Uterus (tissue), 4 donors: ENCODE results near the gene KCNQ1. TPM values are rescaled to one million over a fixed set of nuclear protein-coding genes. Genes with fewer than 3 reads are reported as not detected.
A peak's percentile ranks its signal among the peaks of the same experiment; 100 is the strongest.

ENCODE experiments used
- DNase-seq, 2 donors: peaks; one replicate each; pipeline ENCODE4 v3.0.0-alpha.2; 2019 to 2020
- H3K27ac ChIP-seq, 2 donors: fragments of 200-600 bp; sonication (generic); 1 replicate in 1 of 2; 2 replicates in 1 of 2; pipeline ENCODE4 v1.5.1; 2016 to 2018
- H3K27me3 ChIP-seq, 2 donors: fragments of 200-600 bp; sonication (generic); one replicate each; pipeline ENCODE4 v1.5.1; 2018 to 2019; ENCODE audit warnings: control low read depth in 1 of 2
- H3K36me3 ChIP-seq, 2 donors: fragments of 200-600 bp; sonication (generic); one replicate each; pipeline ENCODE4 v1.5.1; 2019; ENCODE audit warnings: control low read depth in 1 of 2
- H3K4me1 ChIP-seq, 2 donors: fragments of 200-600 bp; sonication (generic); one replicate each; pipeline ENCODE4 v1.5.1; 2018 to 2019; ENCODE audit warnings: control low read depth in 1 of 2
- H3K4me3 ChIP-seq, 2 donors: fragments of 200-600 bp; sonication (generic); 1 replicate in 1 of 2; 2 replicates in 1 of 2; pipeline ENCODE4 v1.5.1; 2018 to 2019; ENCODE audit warnings: mild to moderate bottlenecking in 1 of 2
- H3K9me3 ChIP-seq, 2 donors: fragments of 200-600 bp; sonication (generic); one replicate each; pipeline ENCODE4 v1.5.1; 2019; ENCODE audit warnings: control low read depth in 1 of 2
- CTCF ChIP-seq, 4 experiments: fragments of 200-600 bp in 2 of 4; fragments of 450-650 bp in 2 of 4; sonication (generic) in 2 of 4; IDR thresholded peaks; one replicate each; pipeline ENCODE4 v1.5.1; 2016 to 2019; ENCODE audit warnings: antibody characterized with exemption in 4 of 4, mild to moderate bottlenecking in 2 of 4, moderate library complexity in 1 of 4
- POLR2A ChIP-seq, 2 donors: fragments of 450-650 bp; IDR thresholded peaks; one replicate each; pipeline ENCODE4 v1.6.1; 2016; ENCODE audit warnings: antibody characterized with exemption in 2 of 2, mild to moderate bottlenecking in 1 of 2, moderate library complexity in 1 of 2
- intact Hi-C: fragments of 100-400 bp; cut with DNase I; formaldehyde crosslinking; loops from one replicate; pipeline ENCODE4 v1.15.1; 2023; ENCODE audit warnings: low total_unique reads
- total RNA-seq, 4 donors: library from RNA; depleted of rRNA in 3 of 4; stranded (reverse); fragments of >200 nt in 3 of 4; gene quantifications; one replicate each; pipeline versions ENCODE4 v1.1.0 to v1.2.4, GENCODE V29; 2014 to 2023
- donor health status: DM: yes; HTN: yes; CAD: no.

Gene KCNQ1
- total RNA-seq, 4 donors from 2014 or later, result 2.6 to 10.4 (median 5.4) TPM

- H3K27ac ChIP-seq, result no peak overlapping the region
- no peaks in the 10 kb centered on the region for H3K27me3 ChIP-seq
- TF ChIP-seq CTCF (IDR thresholded peaks at IDR 0.05) (no peak), POLR2A (IDR thresholded peaks at IDR 0.05) (no peak)
- no peaks in the 10 kb centered on the region for H3K9me3 ChIP-seq
- H3K4me3 ChIP-seq, result no peak overlapping the region
- no peaks in the 10 kb centered on the region for H3K36me3 ChIP-seq
- intact Hi-C loops, result no loop called here
- no peak for DNase-seq
- no peaks in the 10 kb centered on the region for H3K4me1 ChIP-seq
These were observed 148.7 kb downstream of the KCNQ1 start for GRCh38 chr11:2593393-2593950.

- Histone ChIP-seq H3K27ac (no peak overlapping the region), H3K27me3 (no peaks in the 10 kb centered on the region), H3K4me1 (no peaks in the 10 kb centered on the region), H3K4me3 (no peak overlapping the region), H3K36me3 (no peaks in the 10 kb centered on the region), H3K9me3 (no peaks in the 10 kb centered on the region)
- DNase-seq, result no peak
- no peak for TF ChIP-seq CTCF (IDR thresholded peaks at IDR 0.05)
- intact Hi-C loops, result no loop called here
These were observed 149.5 kb downstream of the KCNQ1 start for GRCh38 chr11:2594267-2594666.

- Histone ChIP-seq H3K27ac (no peak overlapping the region), H3K4me1 (no peaks in the 10 kb centered on the region), H3K9me3 (no peaks in the 10 kb centered on the region), H3K27me3 (no peaks in the 10 kb centered on the region), H3K4me3 (no peak overlapping the region), H3K36me3 (no peaks in the 10 kb centered on the region)
- DNase-seq, result no peak
- no peak for TF ChIP-seq CTCF (IDR thresholded peaks at IDR 0.05)
- no peak for TF ChIP-seq POLR2A (IDR thresholded peaks at IDR 0.05)
- intact Hi-C loops, result no loop called here
These were observed 150.4 kb downstream of the KCNQ1 start for GRCh38 chr11:2595204-2595603.

GRCh38 chr11:2599561-2600189, 154.9 kb downstream of the KCNQ1 start:
- intact Hi-C loops, result no loop called here
- no peaks in the 10 kb centered on the region for H3K9me3 ChIP-seq
- peak overlapping the region in 1 of 2 donors; percentile 6 for H3K27ac ChIP-seq
- no peak overlapping the region for H3K4me3 ChIP-seq
- H3K27me3 ChIP-seq, result no peaks in the 10 kb centered on the region
- no peaks in the 10 kb centered on the region for H3K36me3 ChIP-seq
- peak in 1 of 2 donors; percentile 12 for DNase-seq
- TF ChIP-seq CTCF (IDR thresholded peaks at IDR 0.05), result no peak
- TF ChIP-seq POLR2A (IDR thresholded peaks at IDR 0.05), result no peak
- no peaks in the 10 kb centered on the region for H3K4me1 ChIP-seq

- Histone ChIP-seq H3K27me3 (no peaks in the 10 kb centered on the region), H3K4me1 (no peaks in the 10 kb centered on the region), H3K36me3 (peaks cover 0 to 6% of the 10 kb centered on the region in 2 donors), H3K9me3 (peaks cover 0 to 5% of the 10 kb centered on the region in 2 donors), H3K4me3 (no peak overlapping the region), H3K27ac (no peak overlapping the region)
- DNase-seq, result no peak
- TF ChIP-seq CTCF (IDR thresholded peaks at IDR 0.05), result no peak
- TF ChIP-seq POLR2A (IDR thresholded peaks at IDR 0.05), result no peak
- intact Hi-C loops, result no loop called here
These were observed 164.5 kb downstream of the KCNQ1 start for GRCh38 chr11:2609345-2609744.
